DMS114 treated with DMSO at 0.1 percent for 48 hours (cell line): Measurements from ENCODE around the gene CCDC13.
"Not testable (repeated sequence)": the region's sequence is repeated elsewhere in the genome, so short reads cannot be mapped to it uniquely, and the experiment has no call there.

Source experiments
- DNase-seq: peaks from one replicate; lab custom pipeline; 2025; ENCODE audit not compliant: unreplicated experiment; lab: John Stamatoyannopoulos, UW

Gene CCDC13

GRCh38 chr3:42772670-42773408, at the start of gene CCDC13:
TSS of gene CCDC13 (minus strand) at chr3:42773253. CDS start at chr3:42758345, 14,908 bp downstream.
- DNase-seq: peak; percentile 81

DNA sequence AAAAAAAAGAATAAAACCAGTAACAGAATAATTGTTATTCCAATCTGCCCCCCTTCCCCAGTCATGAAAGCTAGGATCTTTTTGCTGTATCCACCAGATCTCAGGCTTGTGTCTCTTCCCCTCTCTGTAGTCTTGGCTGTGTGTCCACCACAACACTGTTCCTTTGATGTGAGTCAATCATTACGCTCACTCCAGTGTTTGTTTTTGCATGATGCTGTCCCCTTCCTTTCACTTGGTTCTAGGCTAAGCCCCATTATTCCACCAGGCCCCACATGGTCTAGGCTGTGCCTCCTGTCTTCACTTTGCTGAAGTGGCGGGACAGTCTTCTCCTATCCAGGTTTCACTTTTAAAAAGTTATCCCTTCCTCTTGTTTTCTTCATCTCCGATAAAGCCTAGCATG, 49.8 kb upstream of the CCDC13 start:
- no peak for DNase-seq

DNA sequence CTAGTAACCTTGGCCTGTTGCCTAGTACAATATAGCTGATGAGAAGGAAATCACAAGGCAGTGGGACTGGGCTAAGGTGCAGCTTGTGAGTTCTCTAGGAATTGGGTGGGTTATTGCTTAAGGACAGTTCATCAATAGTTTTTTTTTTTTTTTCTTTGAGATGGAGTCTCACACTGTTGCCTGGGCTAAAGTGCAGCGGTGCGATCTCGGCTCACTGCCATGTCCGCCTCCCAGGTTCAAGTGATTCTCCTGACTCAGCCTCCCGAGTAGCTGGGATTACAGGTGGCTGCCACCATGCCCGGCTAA, 47.6 kb upstream of the CCDC13 start:
- no peak for DNase-seq

- DNase-seq: no peak
These were observed 46.4 kb upstream of the CCDC13 start for GRCh38 chr3:42819351-42819965.

- no peak for DNase-seq
These were observed 42.8 kb upstream of the CCDC13 start for GRCh38 chr3:42815826-42816225.

GRCh38 chr3:42814914-42815507, 42.0 kb upstream of the CCDC13 start:
- DNase-seq: no peak

DNA sequence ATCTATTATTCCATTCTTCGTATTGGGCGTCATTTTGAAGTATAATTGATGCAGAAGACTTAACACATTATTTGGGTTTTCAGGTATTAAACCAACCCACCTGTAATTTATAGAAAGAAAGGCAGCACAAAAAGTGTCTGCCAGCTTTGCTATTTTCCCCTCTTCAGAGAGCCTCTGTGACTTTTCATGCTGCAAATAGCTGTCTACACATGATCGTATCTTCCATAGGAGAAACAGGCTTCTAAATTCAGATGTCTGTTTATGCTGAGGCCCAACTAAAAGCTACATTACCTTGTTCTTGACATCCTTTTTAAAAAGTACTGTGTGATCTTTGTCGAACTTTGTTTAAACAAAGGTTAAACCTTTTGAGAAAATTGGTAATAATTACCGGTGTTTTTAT, 41.2 kb upstream of the CCDC13 start:
- no peak for DNase-seq

DNA sequence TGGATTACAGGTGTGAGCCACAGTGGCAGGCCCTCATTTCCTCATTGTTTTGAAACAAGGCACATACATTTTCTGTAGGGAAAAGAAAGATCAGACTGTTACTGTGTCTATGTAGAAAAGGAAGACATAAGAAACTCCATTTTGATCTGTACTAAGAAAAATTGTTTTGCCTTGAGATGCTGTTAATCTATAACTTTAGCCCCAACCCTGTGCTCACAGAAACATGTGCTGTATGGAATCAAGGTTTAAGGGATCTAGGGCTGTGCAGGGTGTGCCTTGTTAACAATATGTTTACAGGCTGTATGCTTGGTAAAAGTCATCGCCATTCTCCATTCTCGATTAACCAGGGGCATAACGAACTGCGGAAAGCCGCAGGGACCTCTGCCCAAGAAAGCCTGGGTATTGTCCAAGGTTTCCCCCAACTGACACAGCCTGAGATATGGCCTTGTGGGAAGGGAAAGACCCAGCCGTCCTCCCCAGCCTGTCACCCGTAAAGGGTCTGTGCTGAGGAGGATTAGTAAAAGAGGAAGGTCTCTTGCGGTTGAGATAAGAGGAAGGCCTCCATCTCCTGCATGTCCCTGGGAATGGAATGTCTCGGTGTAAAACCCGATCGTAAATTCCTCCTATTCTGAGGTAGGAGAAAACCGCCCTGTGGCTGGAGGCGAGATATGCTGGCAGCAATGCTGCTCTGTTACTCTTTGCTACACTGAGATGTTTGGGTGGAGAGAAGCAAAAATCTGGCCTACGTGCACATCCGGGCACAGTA, 38.2 kb upstream of the CCDC13 start:
- not testable (repeated sequence) for DNase-seq

- DNase-seq: not testable (repeated sequence)
These were observed 37.7 kb upstream of the CCDC13 start for GRCh38 chr3:42810706-42811105.

- DNase-seq: no peak
These were observed 36.1 kb upstream of the CCDC13 start, which contains the start of gene ACKR2 for GRCh38 chr3:42809202-42809601. TSS of gene ACKR2 (plus strand) at chr3:42809445. CDS start at chr3:42864503, 55,058 bp downstream.

DNA sequence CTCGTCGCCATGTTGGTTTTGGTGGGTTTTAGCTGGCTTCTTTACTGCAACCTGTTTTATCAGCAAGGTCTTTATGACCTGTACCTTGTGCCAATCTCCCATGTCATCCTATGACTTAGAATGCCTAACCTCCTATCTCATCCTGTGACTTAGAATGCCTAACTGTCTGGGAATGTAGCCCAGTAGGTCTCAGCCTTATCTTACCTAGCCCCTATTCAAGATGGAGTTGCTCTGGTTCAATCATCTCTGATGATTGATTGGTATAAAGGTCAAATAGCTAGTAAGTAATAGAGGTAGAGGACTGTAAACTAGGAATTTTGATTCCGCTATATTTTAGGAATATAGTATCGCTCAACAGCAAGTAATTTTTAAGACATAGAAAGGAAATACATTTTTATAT, 34.9 kb upstream of the CCDC13 start:
- DNase-seq: no peak

- DNase-seq: no peak
These were observed 32.2 kb upstream of the CCDC13 start for GRCh38 chr3:42805141-42805821.

GRCh38 chr3:42804831-42805132, 31.7 kb upstream of the CCDC13 start:
- DNase-seq: no peak

- peak; percentile 90 for DNase-seq
These were observed 31.2 kb upstream of the CCDC13 start, which contains the start of gene HIGD1A for GRCh38 chr3:42804106-42804830. TSS of gene HIGD1A (minus strand) at chr3:42804490. CDS start at chr3:42794253, 10,237 bp downstream.

- peak; percentile 26 for DNase-seq
These were observed 30.5 kb upstream of the CCDC13 start for GRCh38 chr3:42803414-42804105.

GRCh38 chr3:42802876-42803413, 29.9 kb upstream of the CCDC13 start:
- no peak for DNase-seq

DNA sequence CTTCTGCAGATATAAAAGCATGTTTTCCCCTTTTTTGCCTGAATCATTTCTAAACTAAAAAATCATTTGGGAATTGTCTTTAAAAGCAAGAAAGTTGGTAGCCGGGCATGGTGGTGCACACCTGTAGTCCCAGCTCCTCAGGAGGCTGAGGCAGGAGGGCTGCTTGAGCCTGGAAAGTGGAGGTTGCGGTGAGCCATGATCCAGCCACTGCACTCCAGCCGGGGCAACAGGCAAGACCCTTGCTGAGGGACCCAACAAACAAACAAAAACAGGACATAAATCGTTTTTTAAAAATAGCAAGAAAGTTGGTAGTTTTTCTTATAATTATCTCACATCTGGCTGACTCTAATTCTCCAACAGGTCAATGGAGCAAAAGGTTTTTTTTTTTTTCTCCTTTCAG, 28.7 kb upstream of the CCDC13 start:
- no peak for DNase-seq

- DNase-seq: no peak
These were observed 28.1 kb upstream of the CCDC13 start for GRCh38 chr3:42801048-42801620.

- DNase-seq: no peak
These were observed 27.2 kb upstream of the CCDC13 start for GRCh38 chr3:42800251-42800650.
